Esophagus squamous epithelium (tissue), 5 donors: Measurements from ENCODE around the gene ITGB3. TPM values are rescaled to one million over a fixed set of nuclear protein-coding genes. Genes with fewer than 3 reads are reported as not detected.
A peak's percentile ranks its signal among the peaks of the same experiment; 100 is the strongest.

Experiments
- DNase-seq: peaks from one replicate; lab custom pipeline; 2025; lab: John Stamatoyannopoulos, UW
- H3K27ac ChIP-seq, 4 donors: fragments of 200-600 bp; sonication (generic); one replicate each; pipeline ENCODE4 v1.5.1; 2016 to 2019; ENCODE audit warnings: mild to moderate bottlenecking in 1 of 4
- H3K27me3 ChIP-seq, 4 donors: fragments of 200-600 bp; sonication (generic); 1 replicate in 3 of 4; 2 replicates in 1 of 4; pipeline versions ENCODE4 v1.5.1 to v1.6.0; 2017 to 2021; ENCODE audit warnings: antibody characterized with exemption in 1 of 4
- H3K36me3 ChIP-seq, 3 donors: fragments of 200-600 bp; sonication (generic); one replicate each; pipeline ENCODE4 v1.5.1; 2016 to 2019
- H3K4me1 ChIP-seq, 3 donors: fragments of 200-600 bp; sonication (generic); one replicate each; pipeline ENCODE4 v1.5.1; 2017 to 2019
- H3K4me3 ChIP-seq, 4 donors: fragments of 200-600 bp; sonication (generic); 1 replicate in 3 of 4; 2 replicates in 1 of 4; pipeline ENCODE4 v1.5.1; 2016 to 2019; ENCODE audit warnings: mild to moderate bottlenecking in 2 of 4, moderate library complexity in 1 of 4
- H3K9me3 ChIP-seq, 3 donors: fragments of 200-600 bp; sonication (generic); one replicate each; pipeline ENCODE4 v1.5.1; 2016 to 2019
- POLR2A ChIP-seq, 4 donors: fragments of 450-650 bp; IDR thresholded peaks; one replicate each; pipeline ENCODE4 v1.6.1; 2017; ENCODE audit warnings: antibody characterized with exemption in 4 of 4, mild to moderate bottlenecking in 4 of 4, moderate library complexity in 3 of 4
- WGBS, 2 donors: methylation state at CpG; one replicate each; pipeline ENCODE4 v1.1.5; 2018; 5-methylcytosine and 5-hydroxymethylcytosine counted together
- intact Hi-C: fragments of 100-400 bp; cut with DNase I; formaldehyde crosslinking; loops from one replicate; pipeline ENCODE4 v1.15.0; 2022
- total RNA-seq, 4 donors: library from RNA; depleted of rRNA; stranded (reverse); fragments of >200 nt; gene quantifications; one replicate each; pipeline ENCODE4 v1.1.0, GENCODE V29; 2016
- TF ChIP-seq, protein P1 (sequence below), 6 experiments: fragments of 450-650 bp in 4 of 6; fragments of 200-600 bp in 2 of 6; sonication (generic) in 2 of 6; IDR thresholded peaks; one replicate each; pipeline ENCODE4 v1.5.1; 2016 to 2019; ENCODE audit warnings: antibody characterized with exemption in 6 of 6, mild to moderate bottlenecking in 4 of 6, moderate library complexity in 4 of 6
- donor health status: DM: yes; HTN: yes; CAD: no.

Gene ITGB3
- total RNA-seq, 4 donors from 2014 or later, result 0.23 to 7.2 (median 2.8) TPM

DNA sequence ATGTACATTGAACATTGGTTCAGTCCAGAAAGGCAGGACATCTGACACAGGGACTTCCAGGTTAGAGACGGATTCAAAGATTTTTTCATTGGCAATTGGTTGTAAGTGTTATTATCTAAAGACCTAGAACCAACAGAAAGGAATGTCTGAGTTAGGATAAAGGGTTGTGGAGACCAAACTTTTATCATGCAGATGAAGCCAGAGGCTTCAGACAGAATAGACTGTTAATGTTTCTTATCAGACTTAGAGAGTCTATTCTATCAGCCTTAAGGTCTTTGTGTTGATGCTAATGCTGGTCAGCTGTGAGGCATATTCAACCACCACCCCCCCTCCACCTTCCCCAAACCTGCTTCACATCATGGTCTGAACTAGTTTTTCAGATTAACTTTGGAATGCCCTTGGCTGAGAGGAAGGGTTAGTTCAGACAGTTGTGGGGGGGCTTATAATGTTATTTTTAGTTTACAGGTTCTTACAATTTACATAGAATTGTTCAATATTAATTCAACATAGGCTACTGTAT lies 2.1 kb upstream of the ITGB3 start:
- peaks cover 0 to 43% (median 0%) of the 10 kb centered on the region in 4 donors for H3K27me3 ChIP-seq
- H3K4me3 ChIP-seq, result no peak overlapping the region
- no peaks in the 10 kb centered on the region for H3K36me3 ChIP-seq
- intact Hi-C loops, result no loop called here
- H3K4me1 ChIP-seq, result peaks cover 0 to 35% (median 6%) of the 10 kb centered on the region in 3 donors
- no peak overlapping the region for H3K27ac ChIP-seq
- TF ChIP-seq, protein P1, sequence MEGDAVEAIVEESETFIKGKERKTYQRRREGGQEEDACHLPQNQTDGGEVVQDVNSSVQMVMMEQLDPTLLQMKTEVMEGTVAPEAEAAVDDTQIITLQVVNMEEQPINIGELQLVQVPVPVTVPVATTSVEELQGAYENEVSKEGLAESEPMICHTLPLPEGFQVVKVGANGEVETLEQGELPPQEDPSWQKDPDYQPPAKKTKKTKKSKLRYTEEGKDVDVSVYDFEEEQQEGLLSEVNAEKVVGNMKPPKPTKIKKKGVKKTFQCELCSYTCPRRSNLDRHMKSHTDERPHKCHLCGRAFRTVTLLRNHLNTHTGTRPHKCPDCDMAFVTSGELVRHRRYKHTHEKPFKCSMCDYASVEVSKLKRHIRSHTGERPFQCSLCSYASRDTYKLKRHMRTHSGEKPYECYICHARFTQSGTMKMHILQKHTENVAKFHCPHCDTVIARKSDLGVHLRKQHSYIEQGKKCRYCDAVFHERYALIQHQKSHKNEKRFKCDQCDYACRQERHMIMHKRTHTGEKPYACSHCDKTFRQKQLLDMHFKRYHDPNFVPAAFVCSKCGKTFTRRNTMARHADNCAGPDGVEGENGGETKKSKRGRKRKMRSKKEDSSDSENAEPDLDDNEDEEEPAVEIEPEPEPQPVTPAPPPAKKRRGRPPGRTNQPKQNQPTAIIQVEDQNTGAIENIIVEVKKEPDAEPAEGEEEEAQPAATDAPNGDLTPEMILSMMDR (IDR thresholded peaks at IDR 0.05), result no peak
- no peak for TF ChIP-seq POLR2A (IDR thresholded peaks at IDR 0.05)
- no peak for DNase-seq
- no peaks in the 10 kb centered on the region for H3K9me3 ChIP-seq
- 79 to 91% methylated on average over 1 of the region's 1 CpG for WGBS, 2 donors

DNA sequence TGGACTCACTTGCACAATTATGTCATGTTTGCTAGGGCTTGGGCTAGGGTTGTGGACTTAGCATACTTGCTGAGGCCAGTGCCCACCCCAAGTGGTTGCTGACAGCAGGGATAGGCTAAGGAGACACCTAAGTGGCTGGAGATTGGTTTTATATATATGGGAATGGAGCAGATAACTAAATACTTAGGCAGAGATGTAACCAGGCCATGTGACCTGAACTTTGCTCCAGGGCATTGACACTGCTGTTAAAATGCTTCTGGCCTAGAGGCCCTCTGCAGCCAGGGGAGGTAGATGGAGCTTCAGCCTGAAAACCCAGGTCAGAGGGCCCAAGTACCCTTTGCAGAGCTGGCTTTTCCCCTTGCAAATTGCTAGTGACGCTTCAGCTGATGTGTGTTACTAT lies 1.4 kb upstream of the ITGB3 start:
- TF ChIP-seq, protein P1 (IDR thresholded peaks at IDR 0.05), result no peak
- no peak for TF ChIP-seq POLR2A (IDR thresholded peaks at IDR 0.05)
- intact Hi-C loops, result no loop called here
- Histone ChIP-seq H3K9me3 (no peaks in the 10 kb centered on the region), H3K4me3 (no peak overlapping the region), H3K4me1 (peaks cover 0 to 41% (median 6%) of the 10 kb centered on the region in 3 donors), H3K27ac (no peak overlapping the region), H3K36me3 (no peaks in the 10 kb centered on the region), H3K27me3 (peaks cover 0 to 50% (median 0%) of the 10 kb centered on the region in 4 donors)
- DNase-seq, result no peak
- 100% methylated on average over 1 of the region's 1 CpG for WGBS, 2 donors

DNA sequence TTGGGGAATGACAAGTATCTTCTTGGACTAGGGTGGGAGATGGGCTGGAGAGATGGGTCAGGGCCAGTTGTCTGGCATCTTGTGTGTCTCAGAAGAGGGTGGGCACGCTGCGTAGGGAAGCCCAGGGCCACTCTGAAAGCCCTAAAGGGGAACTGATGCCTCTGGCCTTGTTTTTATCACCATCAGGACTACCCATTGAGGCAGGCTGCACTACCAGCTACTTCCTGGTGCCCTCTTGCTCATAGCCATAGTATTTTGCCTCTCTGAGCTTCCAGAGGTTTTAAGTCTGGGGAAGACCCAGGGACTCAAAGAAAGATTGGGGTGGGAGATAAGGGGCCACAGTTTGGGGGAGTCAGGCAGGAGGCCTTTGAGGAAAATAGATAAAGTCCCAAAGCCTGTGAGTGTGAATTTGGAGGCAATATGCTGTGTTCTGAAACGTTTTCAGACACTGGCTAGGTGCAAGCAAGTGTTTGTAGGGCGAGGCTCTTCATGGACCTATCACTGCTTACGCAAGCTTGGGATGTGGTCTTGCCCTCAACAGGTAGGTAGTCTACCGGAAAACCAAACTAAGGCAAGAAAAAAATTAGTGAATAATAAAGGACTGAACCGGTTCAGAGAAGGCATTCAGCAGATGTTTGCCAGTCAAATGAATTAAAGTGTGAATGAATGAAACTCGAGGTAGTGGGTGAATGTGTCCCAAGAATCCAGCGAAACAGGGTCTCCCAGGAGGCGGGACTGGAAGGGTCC lies 688 bp upstream of the ITGB3 start:
- Histone ChIP-seq H3K27me3 (peaks cover 0 to 58% (median 0%) of the 10 kb centered on the region in 4 donors), H3K27ac (peak overlapping the region; percentile 32 to 86 (median 76)), H3K36me3 (no peaks in the 10 kb centered on the region), H3K4me3 (peak overlapping the region; percentile 47 to 75 (median 59)), H3K4me1 (peaks cover 0 to 49% (median 7%) of the 10 kb centered on the region in 3 donors), H3K9me3 (no peaks in the 10 kb centered on the region)
- DNase-seq, result no peak
- intact Hi-C loops, result no loop called here
- TF ChIP-seq, protein P1 (IDR thresholded peaks at IDR 0.05), result no peak
- TF ChIP-seq POLR2A (IDR thresholded peaks at IDR 0.05), result no peak
- 64 to 74% methylated on average over 10 of the region's 10 CpGs for WGBS, 2 donors

DNA sequence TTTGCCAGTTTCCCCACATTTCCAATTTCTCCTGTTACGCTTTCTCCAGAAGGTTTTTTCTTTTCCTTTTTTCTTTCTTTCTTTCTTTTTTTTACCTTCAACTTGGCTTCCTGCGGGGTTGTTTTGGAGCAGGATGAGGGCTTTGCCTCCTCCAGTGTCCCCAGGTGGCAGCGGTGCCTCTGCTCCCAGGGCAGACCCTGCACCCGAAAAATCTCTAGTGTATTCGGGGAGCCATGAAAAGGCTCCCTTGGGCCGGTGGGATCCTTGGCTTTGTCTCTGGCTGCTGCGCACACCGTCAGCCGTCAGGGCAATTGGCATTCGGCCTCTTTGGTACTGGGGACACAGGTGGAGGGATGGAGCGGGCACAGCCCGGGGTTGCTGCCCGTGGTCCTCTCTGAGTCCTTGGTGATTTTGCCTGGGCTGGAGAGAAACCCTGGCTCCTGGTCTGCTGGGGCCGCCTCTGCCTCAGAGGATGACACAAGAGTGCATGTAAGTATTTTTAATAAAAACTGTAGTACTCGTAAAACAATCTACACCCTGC lies 846 bp downstream of the ITGB3 start:
- no peak for DNase-seq
- Histone ChIP-seq H3K27me3 (peaks cover 0 to 68% (median 0%) of the 10 kb centered on the region in 4 donors), H3K4me1 (peaks cover 0 to 51% (median 9%) of the 10 kb centered on the region in 3 donors), H3K27ac (peak overlapping the region in 2 of 4 donors; percentile 72 to 86), H3K36me3 (no peaks in the 10 kb centered on the region), H3K4me3 (peak overlapping the region; percentile 47 to 75 (median 59)), H3K9me3 (no peaks in the 10 kb centered on the region)
- 9 to 18% methylated on average over 10 to 11 of the region's 15 CpGs for WGBS, 2 donors
- no peak for TF ChIP-seq POLR2A (IDR thresholded peaks at IDR 0.05)
- TF ChIP-seq, protein P1 (IDR thresholded peaks at IDR 0.05), result no peak
- intact Hi-C loops, result no loop called here
